NCI-H2171 (cell line): ENCODE results near the gene ANAPC15.
A peak's percentile ranks its signal among the peaks of the same experiment; 100 is the strongest.

ENCODE experiments used
- DNase-seq: peaks from one replicate; lab custom pipeline; 2025; lab: John Stamatoyannopoulos, UW

The ANAPC15 gene

GRCh38 chr11:72125956-72126355 lies 13.5 kb upstream of the ANAPC15 start:
- no peak for DNase-seq

- no peak for DNase-seq
Observed at GRCh38 chr11:72124046-72124445, 11.6 kb upstream of the ANAPC15 start.

GRCh38 chr11:72123117-72123653 lies 10.7 kb upstream of the ANAPC15 start:
- no peak for DNase-seq

- no peak for DNase-seq
Observed at GRCh38 chr11:72122607-72123006, 10.1 kb upstream of the ANAPC15 start.

- DNase-seq = no peak
Observed at GRCh38 chr11:72120930-72121329, 8.4 kb upstream of the ANAPC15 start.

- DNase-seq = no peak
Observed at GRCh38 chr11:72119198-72119597, 6.7 kb upstream of the ANAPC15 start.

GRCh38 chr11:72116019-72116755 lies 3.7 kb upstream of the ANAPC15 start:
- no peak for DNase-seq

GRCh38 chr11:72114570-72114969 lies 2.1 kb upstream of the ANAPC15 start:
- no peak for DNase-seq

- no peak for DNase-seq
Observed at GRCh38 chr11:72112978-72113808, 698 bp upstream of the ANAPC15 start.

GRCh38 chr11:72111300-72112142 lies 974 bp downstream of the ANAPC15 start:
- no peak for DNase-seq

- DNase-seq = no peak
Observed at GRCh38 chr11:72105888-72106287, 6.6 kb downstream of the ANAPC15 start, which contains the start of gene TOMT. Gene TOMT, plus strand, starts transcription at chr11:72105924. Its CDS starts 28 bp downstream, at chr11:72105952.

- no peak for DNase-seq
Observed at GRCh38 chr11:72103754-72104167, 8.7 kb downstream of the ANAPC15 start.

GRCh38 chr11:72102946-72103753 lies 9.3 kb downstream of the ANAPC15 start, which contains the start of gene LAMTOR1:
Gene LAMTOR1, minus strand, starts transcription at chr11:72103297. Its CDS starts 73 bp downstream, at chr11:72103224.
- peak; percentile 99 for DNase-seq

- no peak for DNase-seq
Observed at GRCh38 chr11:72102631-72102945, 9.9 kb downstream of the ANAPC15 start.

- DNase-seq = no peak
Observed at GRCh38 chr11:72102162-72102561, 10.3 kb downstream of the ANAPC15 start.

- no peak for DNase-seq
Observed at GRCh38 chr11:72100462-72100861, 12.0 kb downstream of the ANAPC15 start.

GRCh38 chr11:72100009-72100408 lies 12.5 kb downstream of the ANAPC15 start:
- no peak for DNase-seq

- DNase-seq = no peak
Observed at GRCh38 chr11:72098741-72099140, 13.8 kb downstream of the ANAPC15 start.

- peak; percentile 34 for DNase-seq
Observed at GRCh38 chr11:72091292-72091691, 21.2 kb downstream of the ANAPC15 start.

- no peak for DNase-seq
Observed at GRCh38 chr11:72088076-72088808, 24.3 kb downstream of the ANAPC15 start.
